Spleen (tissue), 7 donors: ENCODE results near the gene MRM1.

Experiments
- POLR2AphosphoS5 ChIP-seq, 3 donors: sonication (generic); formaldehyde crosslinking; IDR thresholded peaks; one replicate each; pipeline ENCODE4 v1.5.1; 2017; ENCODE audit warnings: antibody characterized with exemption in 3 of 3
- TF ChIP-seq, protein P1 (sequence below), 11 experiments: fragments of 200-600 bp in 7 of 11; fragments of 450-650 bp in 4 of 11; sonication (generic) in 4 of 11; IDR thresholded peaks in 8 of 11; conservative IDR thresholded peaks in 3 of 11; 1 replicate in 7 of 11; 2 replicates in 4 of 11; pipeline versions ENCODE4 v1.4.0 to v1.8.0; 2016 to 2021; ENCODE audit warnings: antibody characterized with exemption in 11 of 11, inconsistent platforms in 4 of 11, mild to moderate bottlenecking in 1 of 11
- donor health status: DM: no; HTN: no; CAD: no; lungs with moderate emphysema.
- donor health status: DM: no; HTN: no; CAD: no.
- donor health status: DM: no; HTN: no; CAD: no.

DNA sequence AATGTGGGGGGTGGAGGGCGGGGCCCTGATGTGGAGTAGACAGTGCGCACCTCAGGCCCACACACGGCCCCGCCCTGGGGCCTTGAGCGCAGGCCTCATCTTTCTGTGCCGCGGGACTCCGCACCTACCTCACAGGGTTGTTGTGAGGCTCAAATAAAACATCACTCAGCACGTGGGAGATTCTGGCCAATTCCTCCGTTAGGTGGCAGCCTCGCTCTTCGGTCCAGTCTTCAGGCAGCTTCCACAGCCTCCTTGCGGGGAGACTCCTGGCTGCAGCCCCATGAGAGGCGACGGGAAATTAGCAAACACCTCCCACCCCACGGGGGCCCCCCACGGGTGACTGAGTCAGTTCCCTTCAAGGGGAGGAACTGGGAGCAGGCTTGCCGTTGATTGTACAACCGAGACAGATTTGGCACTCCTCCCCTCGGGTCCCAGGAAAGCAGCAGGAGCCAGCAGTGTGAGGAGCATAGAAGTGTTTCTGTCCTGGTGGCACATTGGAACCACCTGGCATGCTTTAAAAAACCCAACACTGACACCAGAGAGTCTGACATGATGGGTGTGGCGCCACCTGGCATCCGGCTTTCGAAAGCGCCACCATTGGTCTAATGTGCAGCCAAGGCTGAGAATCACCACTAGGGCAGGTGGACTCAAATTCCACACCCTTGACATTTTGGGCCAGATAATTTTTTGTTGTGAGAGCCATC lies 7.6 kb downstream of the MRM1 start:
- TF ChIP-seq, protein P1, sequence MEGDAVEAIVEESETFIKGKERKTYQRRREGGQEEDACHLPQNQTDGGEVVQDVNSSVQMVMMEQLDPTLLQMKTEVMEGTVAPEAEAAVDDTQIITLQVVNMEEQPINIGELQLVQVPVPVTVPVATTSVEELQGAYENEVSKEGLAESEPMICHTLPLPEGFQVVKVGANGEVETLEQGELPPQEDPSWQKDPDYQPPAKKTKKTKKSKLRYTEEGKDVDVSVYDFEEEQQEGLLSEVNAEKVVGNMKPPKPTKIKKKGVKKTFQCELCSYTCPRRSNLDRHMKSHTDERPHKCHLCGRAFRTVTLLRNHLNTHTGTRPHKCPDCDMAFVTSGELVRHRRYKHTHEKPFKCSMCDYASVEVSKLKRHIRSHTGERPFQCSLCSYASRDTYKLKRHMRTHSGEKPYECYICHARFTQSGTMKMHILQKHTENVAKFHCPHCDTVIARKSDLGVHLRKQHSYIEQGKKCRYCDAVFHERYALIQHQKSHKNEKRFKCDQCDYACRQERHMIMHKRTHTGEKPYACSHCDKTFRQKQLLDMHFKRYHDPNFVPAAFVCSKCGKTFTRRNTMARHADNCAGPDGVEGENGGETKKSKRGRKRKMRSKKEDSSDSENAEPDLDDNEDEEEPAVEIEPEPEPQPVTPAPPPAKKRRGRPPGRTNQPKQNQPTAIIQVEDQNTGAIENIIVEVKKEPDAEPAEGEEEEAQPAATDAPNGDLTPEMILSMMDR (IDR thresholded peaks at IDR 0.05 in 8 of 11, conservative IDR thresholded peaks at IDR 0.05 in 3 of 11) = peak in 3 of 11 experiments; percentile 9 to 36 (median 18)
- TF ChIP-seq POLR2AphosphoS5 (IDR thresholded peaks at IDR 0.05) = no peak
